GM19099 (cell line): ENCODE results near the gene SNAPC2.

Experiments
- POLR2A ChIP-seq: IDR thresholded peaks from 3 replicates; pipeline ENCODE4 v1.6.1; 2011; ENCODE audit warnings: low read depth; ENCODE audit not compliant: insufficient read length; ENCODE audit errors: extremely low read depth

SNAPC2 gene

GRCh38 chr19:7953576-7953975, 33.4 kb downstream of the SNAPC2 start:
- no peak for TF ChIP-seq POLR2A

DNA sequence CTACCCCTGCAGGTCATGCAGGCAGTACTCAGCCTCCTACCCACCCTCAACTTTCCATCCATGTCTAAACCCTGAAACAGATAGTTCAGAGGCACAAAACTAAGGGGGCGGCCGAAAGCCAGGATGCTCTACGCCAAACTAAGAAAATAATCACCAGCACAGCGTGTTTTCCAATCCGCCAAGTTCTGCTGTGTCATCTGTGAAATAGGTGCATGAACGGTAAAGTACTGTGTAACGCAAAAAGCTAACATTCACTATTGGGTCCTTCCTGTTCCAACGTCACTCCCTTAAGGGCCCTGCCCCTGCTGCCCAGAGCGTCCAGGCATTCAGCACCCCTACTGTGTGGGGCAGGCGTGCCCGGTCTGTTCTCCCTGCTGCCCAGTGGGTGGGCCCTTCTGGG, 35.6 kb downstream of the SNAPC2 start:
- no peak for TF ChIP-seq POLR2A

DNA sequence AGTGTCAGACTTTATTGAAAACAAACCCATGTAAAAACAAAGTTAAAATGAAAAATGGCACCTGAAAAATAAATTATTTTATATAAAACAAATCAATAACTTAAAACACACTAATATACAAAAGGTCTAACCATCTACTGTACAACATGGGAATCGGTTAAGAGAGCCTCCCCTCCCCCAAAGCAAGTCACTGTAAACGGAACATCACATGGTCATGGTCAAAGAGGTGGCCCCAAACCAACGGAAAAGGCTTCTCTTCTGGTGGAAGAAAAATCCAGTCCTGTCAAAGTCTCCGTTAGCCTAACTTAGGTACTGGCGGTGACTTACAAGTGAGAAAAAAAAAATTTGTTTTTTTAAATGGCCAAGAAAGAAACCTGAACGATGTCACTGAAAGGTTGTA, 39.1 kb downstream of the SNAPC2 start:
- no peak for TF ChIP-seq POLR2A

DNA sequence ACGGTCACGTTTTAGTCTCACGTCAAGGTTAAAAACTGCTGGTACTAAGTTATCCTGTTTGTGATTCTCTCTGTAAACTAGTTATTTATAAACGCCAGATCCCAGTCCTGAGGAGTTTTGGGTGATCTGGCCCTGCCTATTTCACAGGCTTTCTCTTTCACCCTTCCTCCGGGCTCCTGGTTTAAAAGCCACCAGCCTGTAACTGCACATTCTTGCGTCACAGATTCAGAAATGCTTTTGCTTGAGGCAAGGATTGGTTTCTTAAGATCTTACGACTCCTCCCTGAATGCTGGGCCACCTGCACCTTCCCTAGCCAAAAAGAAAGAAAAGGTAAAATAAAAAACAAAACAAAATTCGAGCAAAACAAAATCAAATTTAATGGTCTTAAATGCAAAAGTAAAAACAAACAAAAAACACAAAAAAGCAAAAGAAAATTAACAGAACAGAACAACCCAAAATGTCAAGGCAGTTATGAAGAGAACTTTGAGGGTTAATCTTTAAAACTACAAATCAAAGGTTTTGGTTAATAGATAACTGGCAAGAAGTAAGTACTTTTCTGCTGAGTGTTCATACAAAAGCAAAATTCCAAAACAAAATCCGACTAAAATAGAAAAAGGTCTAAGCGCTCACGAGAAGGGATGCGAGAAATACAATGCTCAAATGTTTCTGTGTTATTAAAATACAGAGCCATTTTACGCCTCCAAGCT, 41.9 kb downstream of the SNAPC2 start:
- TF ChIP-seq POLR2A, result no peak

DNA sequence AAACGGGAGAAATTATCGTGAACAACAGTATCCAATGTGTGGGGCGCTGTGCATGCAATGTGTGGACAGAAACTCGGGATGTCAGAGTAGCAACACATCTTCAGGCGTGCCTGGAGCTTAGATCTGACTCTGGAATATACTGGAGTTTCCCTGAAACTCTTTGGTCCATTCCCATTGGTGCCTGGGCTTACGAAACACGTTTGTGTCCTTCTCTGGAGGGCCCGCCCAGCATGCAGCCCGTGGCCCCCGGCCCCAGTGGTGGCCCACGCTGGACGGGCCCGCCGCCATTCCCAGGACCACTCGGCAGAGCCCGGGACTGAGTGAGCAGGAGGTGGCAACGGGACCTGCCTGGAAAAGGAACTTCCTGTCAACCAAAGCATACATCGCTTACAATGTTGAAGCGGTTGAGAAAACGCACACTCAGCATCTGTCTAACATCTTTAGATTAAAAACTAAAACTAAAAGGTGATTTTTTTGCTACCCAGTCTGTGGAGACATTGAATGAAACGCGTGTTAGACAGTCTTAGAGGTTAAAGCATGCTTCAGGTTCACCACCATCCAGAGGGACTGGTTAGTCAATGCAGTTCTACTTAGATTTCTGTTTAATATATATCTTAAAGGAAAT, 42.6 kb downstream of the SNAPC2 start:
- no peak for TF ChIP-seq POLR2A

- no peak for TF ChIP-seq POLR2A
Measured at GRCh38 chr19:7963566-7963965, 43.4 kb downstream of the SNAPC2 start.

DNA sequence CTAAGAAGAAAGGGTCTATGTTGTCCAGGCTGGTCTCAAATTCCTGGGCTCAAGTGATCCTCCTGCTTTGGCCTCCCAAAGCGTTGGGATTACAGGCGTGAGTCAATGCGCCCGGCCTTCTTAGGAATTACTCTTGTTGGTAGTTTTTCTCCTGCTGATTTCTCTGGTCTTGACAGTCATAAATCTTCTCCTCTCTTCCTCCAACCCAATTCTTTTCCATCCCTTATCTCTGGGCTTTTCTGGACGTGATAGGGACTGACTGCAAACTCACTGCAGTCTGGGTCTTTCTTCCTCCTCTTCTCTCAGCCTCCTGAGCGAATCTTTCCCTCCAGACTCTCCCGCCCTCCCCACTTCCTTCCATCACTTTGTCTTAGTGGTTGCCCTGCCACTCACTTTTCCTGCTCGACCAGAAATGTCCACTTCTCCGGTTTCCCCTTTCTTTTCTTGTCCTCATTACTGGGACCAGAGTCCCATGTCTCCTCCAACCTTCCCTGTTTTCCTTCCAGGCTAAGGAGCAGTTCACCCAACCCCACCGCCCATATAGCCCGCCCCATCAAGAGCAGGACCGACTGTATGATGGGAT, 45.2 kb downstream of the SNAPC2 start:
- TF ChIP-seq POLR2A, result no peak

DNA sequence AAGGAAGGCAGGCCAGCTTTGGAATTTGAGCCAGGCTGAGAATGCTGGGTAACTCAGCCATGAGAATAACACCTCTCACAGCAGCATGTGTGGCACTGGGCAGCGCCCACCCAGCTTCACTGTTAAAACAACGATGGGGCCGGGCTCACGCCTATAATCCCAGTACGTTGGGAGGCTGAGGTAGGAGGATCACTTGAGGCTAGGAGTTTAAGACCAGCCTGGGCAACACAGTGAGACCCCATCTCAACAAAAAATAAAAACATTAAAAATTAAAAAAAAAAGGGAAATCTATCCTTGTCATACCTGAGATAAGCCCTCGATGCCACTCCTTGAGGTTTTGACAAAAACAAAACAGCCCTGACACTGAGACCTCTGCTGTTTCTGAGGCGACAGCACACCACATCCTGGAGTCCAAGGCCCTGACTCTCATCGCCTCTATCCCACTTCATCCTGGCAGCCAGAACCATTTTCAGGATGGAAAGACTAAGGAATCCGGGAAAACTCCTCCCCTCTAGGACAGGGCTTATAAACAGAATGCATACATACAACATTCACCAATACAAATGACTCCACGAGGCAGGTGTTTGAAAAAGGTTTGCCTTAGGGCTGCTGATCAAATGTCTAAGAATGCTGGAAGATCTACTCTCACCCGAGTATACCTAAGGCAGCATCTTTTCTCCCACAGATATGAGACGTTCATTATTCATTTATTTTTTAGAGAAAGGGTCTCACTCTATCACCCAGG, 46.0 kb downstream of the SNAPC2 start:
- no peak for TF ChIP-seq POLR2A

GRCh38 chr19:7968008-7968795, 48.1 kb downstream of the SNAPC2 start:
- TF ChIP-seq POLR2A, result no peak

- no peak for TF ChIP-seq POLR2A
Measured at GRCh38 chr19:7968796-7969554, 48.8 kb downstream of the SNAPC2 start.

DNA sequence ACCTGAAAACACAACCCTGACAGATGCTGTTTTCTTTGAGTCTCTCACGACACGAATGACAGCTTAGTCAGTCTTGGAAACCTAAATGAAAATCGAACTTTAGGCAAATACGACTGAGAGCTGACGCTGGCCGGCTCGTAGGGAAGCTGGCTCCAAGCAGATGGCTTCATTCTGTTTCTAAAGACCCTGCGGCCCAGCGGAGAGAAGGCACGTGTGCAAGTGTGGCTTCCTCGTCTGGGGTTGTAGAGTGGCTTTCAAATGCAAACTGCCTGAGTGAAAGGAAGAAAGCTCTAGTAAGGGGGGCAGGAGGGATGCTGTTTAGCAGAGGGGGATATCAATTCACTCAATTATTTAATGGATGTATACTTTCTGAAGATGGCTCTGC, 49.4 kb downstream of the SNAPC2 start:
- no peak for TF ChIP-seq POLR2A

DNA sequence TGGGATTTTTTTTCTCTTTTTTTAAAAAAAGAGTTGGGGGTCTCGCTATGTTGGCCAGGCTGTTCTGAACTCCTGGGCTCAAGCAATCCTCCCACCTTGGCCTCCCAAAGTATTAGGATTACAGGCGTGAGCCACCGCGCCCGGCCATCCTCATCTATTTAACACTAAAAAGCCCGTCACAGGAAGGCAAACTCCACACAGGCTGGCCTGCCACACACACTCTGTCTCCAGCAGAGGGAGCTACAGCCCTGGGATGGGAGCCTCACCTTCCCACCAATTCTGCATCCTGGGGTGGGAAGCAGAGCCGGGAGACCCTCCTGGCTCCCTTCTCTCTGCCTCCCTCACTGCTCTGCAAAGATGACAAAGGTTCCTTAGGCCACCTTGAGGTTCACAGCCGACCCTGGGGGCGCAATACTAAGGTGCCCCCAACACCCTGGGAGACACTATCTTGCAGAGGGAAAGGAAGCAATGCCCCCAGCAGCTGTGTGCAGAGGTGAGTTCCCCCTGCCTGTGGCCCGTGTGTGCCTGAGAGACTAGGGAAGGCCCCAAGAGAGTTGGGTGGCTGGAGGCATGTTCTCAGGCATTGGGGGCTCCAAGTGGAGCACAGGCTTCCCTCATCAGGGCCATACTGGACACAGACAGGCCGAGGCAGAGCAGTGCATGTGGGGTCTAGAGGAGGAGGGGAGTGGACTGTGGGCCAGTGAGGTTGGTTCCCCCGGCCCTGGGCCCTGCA, 50.7 kb downstream of the SNAPC2 start:
- TF ChIP-seq POLR2A, result no peak
